Transverse colon (tissue), 4 donors: ENCODE measurements around the gene FUS.
"Not testable (repeated sequence)": the region's sequence is repeated elsewhere in the genome, so short reads cannot be mapped to it uniquely, and the experiment has no call there.

Source experiments
- CTCF ChIP-seq, 5 experiments: fragments of 200-600 bp in 3 of 5; fragments of 450-650 bp in 2 of 5; sonication (generic) in 3 of 5; IDR thresholded peaks; 1 replicate in 2 of 5; 2 replicates in 3 of 5; pipeline ENCODE4 v1.5.1; 2016 to 2017; ENCODE audit warnings: antibody characterized with exemption in 5 of 5, inconsistent platforms in 3 of 5, mild to moderate bottlenecking in 2 of 5, moderate library complexity in 1 of 5
- EP300 ChIP-seq: sonication (generic); formaldehyde crosslinking; IDR thresholded peaks from one replicate; pipeline ENCODE4 v1.6.1; 2017; ENCODE audit warnings: antibody characterized with exemption, low read depth
- POLR2A ChIP-seq: fragments of 450-650 bp; IDR thresholded peaks from one replicate; pipeline ENCODE4 v1.6.1; 2016; ENCODE audit warnings: antibody characterized with exemption, mild to moderate bottlenecking, moderate library complexity
- POLR2AphosphoS5 ChIP-seq, 3 donors: sonication (generic); formaldehyde crosslinking; IDR thresholded peaks; one replicate each; pipeline ENCODE4 v1.6.1; 2016; ENCODE audit warnings: antibody characterized with exemption in 3 of 3

- TF ChIP-seq CTCF (IDR thresholded peaks at IDR 0.05); EP300; POLR2A; POLR2AphosphoS5 (IDR thresholded peaks at IDR 0.05): not testable (repeated sequence)
These were observed 43.0 kb upstream of the FUS start for GRCh38 chr16:31136822-31137499.
